NCI-H2081 treated with DMSO at 0.1 percent for 48 hours (cell line): ENCODE measurements around the gene KLHL22.
"Not testable (repeated sequence)": the region's sequence is repeated elsewhere in the genome, so short reads cannot be mapped to it uniquely, and the experiment has no call there.

Experiments used
- DNase-seq: peaks from one replicate; lab custom pipeline; 2025; lab: John Stamatoyannopoulos, UW

Gene KLHL22, protein sequence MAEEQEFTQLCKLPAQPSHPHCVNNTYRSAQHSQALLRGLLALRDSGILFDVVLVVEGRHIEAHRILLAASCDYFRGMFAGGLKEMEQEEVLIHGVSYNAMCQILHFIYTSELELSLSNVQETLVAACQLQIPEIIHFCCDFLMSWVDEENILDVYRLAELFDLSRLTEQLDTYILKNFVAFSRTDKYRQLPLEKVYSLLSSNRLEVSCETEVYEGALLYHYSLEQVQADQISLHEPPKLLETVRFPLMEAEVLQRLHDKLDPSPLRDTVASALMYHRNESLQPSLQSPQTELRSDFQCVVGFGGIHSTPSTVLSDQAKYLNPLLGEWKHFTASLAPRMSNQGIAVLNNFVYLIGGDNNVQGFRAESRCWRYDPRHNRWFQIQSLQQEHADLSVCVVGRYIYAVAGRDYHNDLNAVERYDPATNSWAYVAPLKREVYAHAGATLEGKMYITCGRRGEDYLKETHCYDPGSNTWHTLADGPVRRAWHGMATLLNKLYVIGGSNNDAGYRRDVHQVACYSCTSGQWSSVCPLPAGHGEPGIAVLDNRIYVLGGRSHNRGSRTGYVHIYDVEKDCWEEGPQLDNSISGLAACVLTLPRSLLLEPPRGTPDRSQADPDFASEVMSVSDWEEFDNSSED

GRCh38 chr22:20494978-20495860 lies at the start of gene KLHL22:
Gene KLHL22 (minus strand): TSS chr22:20495795. CDS start chr22:20489211, 6,584 bp downstream.
- no peak for DNase-seq

- DNase-seq = not testable (repeated sequence)
These were observed 49.7 kb upstream of the KLHL22 start for GRCh38 chr22:20545318-20545634.

GRCh38 chr22:20542736-20543135 lies 47.1 kb upstream of the KLHL22 start:
- no peak for DNase-seq

DNA sequence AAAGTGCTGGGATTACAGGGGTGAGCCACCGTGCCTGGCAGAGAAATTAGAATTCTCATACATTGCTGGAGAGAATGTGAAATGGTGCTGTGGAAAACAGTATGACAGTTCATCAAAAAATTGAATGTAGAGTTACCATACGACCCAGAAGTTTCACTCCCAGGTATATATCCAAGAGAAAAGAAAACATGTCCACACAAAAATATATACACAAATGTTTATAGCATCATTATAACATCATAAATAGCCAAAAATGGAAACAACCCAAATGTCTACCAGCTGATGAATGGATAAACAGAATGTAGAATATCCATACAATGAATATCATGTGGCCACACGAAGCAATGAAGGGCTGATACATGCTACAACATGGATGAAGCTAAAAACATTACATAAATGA lies 46.5 kb upstream of the KLHL22 start:
- DNase-seq = no peak

GRCh38 chr22:20538875-20539274 lies 43.3 kb upstream of the KLHL22 start:
- DNase-seq = not testable (repeated sequence)

- DNase-seq = no peak
These were observed 42.4 kb upstream of the KLHL22 start for GRCh38 chr22:20537983-20538382.

DNA sequence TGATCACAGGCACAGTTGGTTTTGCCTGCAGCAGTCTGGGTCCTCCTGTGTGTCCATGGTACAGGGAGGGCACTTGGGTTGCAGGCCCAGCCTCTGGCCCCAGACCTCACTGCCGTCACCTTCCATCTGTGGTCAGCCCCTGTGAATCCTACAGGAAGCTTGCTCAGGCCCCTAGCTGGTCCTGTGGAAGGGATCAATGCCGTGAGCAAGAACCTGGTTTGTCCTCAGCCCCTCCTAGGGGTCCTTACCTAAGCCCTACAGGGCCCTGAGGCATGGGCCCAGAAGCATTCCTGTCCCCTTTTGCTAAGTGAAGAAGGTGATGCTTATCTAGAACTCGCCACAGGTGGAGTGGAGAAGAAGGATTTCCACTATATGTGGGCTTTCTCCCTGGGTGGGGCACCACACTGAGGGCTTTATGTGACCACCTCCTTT lies 41.7 kb upstream of the KLHL22 start:
- DNase-seq = no peak

DNA sequence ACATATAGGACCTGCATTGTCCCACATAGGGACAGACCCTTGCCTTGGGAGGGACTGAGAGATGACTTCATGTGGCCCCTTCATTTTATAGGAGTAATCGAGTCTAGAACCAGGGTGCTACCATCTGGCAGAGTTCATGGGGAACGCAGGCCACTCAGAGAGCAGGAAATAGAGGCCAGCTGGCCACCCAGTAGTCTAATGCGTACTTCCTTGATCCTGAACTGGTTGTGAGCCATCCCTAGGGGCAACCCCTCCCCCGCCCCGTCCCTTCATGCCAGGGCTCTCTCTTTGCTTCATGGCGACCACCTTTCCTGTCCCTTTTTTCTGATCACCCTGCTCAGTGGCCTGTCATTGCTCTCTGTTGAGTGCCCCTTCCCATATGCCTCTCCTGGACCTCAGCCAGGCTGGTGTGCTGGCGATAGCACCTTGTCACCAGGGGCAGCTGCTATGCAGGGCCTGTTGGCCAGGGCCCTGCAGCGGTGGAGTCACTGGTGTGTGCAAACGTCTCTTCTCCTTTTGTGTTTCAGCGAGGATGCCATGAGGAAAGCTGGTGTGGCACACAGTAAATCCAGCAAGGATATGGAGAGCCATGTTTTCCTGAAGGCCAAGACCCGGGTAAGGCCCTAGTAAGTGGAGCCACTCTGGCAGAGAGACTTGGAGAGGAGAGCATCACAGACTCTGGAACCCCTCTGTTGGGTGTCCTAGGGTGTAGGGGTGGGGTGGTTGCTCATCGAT lies 41.2 kb upstream of the KLHL22 start:
- DNase-seq = no peak

- no peak for DNase-seq
These were observed 38.3 kb upstream of the KLHL22 start for GRCh38 chr22:20533879-20534265.

DNA sequence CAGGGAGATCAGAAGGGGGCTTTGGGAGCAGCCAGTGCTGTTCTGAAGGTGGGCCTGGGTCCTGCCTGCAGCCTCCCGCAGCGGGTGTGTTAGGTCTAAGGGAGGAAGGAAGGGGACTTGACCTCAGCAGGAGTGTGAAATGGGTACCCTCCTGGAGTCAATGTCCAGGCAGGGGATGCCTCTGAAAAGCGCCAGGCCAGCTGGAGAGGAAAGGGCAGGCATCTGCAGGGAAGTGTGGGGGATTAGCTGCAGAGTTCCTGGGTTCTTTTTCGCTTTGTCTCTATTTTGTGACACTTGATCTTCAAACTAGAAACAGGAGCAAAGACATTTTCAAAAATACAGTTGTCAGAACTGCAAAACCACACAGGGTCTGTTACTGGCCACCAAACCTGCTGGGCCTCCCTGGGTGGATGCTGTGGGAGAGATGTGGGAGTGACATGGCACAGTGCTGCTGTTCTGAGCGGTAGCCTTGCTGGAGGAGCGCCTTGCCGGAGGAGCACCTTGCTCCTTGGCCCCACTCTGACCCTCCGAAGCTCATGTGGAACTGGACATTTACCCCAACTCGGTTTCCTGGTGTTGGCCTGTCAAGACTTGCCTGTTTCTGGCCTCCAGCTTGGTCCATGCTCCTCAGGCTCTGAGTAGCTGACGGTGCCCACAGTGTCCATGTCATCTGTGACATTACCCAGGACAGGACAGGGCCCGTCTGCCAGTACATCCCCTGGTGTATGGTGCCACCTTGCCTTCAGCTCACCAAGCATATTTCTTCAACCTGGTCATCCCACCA lies 37.7 kb upstream of the KLHL22 start:
- DNase-seq = no peak

DNA sequence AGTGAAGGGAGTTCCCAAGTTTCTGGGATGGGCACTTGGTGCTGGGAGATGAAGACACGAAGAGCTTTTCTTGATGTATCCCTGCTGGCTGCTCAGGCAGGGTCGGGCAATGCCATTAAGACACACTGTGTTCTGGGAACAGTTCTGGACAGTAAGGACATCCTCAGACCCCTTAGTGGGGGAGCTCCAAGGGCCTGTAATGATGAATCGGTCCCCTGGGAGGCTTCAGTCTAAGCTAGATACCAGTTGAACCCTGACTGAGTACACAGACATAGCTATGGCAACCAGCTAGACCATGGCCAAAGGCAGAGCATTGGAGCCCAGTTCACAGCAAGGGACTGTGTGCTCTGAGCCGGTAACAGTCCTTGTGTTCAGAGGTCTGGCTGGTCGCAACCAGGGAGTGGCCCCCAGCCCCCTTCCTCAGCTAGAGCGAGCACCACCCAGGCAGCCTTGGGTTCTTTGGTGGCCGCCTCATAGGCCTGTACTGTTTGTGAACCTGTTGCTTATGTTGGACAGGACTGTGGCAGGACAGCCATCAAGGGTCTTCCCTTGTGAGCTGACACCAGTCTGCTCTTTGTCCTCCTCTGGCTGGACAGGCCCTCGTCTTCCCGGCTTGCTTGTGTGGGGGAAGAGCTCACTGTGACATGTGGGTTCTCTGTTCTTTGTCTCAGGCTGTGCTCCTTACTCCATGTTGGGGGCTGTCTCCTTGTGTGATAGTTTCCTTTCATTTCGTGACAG lies 36.8 kb upstream of the KLHL22 start:
- DNase-seq = no peak

DNA sequence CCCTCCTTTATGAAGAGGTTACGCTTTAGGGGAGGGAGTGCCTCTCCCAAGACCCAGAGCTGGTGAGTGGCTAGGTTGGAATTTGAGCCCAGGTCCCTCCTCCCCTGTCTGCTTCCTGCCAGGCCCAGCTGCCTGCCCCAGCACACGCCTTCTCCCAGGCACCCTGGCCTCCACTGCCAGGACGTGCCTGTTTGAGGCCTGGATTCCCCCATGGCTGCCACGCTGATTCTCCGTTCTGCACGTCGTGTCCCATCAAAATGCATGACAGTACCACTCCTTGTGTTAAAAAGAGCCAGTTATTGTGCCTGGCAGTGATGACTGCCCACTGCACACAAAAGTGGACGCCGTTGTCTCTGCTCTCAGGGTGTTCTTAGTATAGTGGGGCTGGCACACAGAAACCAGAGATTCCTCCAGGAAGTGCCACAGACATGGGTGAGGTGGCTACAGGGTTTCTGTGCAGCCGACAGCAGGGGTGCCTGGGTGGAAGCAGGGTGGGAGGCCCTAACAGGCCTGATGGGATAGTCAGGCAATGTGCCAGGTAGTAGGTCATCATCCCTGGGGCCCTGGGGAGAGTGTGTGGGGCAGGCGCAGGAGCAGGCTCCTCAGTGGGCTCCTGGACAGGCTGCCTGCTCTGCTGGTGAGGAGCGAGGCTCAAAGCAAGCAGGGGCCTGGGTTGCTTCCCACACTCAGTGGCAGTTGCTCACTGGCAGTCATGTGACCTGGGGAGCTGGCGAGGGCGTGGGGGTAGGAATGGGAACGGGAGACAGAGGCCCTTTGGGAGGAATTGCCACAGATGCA lies 36.0 kb upstream of the KLHL22 start:
- no peak for DNase-seq

GRCh38 chr22:20531154-20531403 lies 35.5 kb upstream of the KLHL22 start:
- no peak for DNase-seq

- no peak for DNase-seq
These were observed 35.0 kb upstream of the KLHL22 start for GRCh38 chr22:20530368-20531153.

GRCh38 chr22:20528405-20528978 lies 32.9 kb upstream of the KLHL22 start:
- DNase-seq = no peak

- no peak for DNase-seq
These were observed 31.2 kb upstream of the KLHL22 start for GRCh38 chr22:20526628-20527355.

DNA sequence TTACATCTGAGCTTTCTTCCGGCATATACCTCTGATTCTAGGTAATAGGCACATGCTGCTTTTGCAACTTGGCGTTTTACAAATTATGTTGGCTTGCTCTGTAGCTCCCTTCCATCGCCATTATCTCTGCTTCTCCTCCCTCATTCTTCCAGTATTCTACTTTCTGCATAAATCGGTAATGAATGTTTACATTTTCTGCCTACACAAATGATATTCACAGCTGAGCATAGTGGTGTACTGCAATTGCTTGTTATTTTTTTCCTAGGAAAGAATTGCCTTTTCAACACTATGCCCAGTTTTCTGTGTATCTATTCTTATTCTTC lies 30.7 kb upstream of the KLHL22 start:
- DNase-seq = no peak

DNA sequence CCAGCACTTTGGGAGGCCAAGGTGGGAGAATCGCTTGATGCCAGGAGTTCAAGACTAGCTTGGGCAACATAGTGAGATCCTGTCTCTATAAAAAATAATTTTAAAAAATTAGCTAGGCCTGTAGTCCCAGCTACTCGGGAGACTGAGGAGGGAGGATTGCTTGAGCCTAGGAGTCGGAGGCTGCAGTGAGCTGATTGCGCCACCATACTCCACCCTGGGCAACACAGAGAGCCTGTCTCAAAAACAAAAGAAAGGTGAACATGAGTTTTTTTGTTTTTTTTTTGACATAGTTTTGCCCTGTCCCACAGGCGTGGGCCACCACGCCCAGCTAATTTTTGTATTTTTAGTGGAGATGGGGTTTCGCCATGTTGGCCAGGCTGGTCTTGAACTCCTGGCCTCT lies 29.5 kb upstream of the KLHL22 start:
- no peak for DNase-seq
